IPS DF 4.7 (cell line): Measurements from ENCODE around the gene RHOB.

ENCODE experiments used
- DNase-seq: peaks from one replicate; pipeline ENCODE4 v3.0.0-alpha.2; 2013; ENCODE audit warnings: low spot score; ENCODE audit errors: extremely low read depth

Gene RHOB

DNA sequence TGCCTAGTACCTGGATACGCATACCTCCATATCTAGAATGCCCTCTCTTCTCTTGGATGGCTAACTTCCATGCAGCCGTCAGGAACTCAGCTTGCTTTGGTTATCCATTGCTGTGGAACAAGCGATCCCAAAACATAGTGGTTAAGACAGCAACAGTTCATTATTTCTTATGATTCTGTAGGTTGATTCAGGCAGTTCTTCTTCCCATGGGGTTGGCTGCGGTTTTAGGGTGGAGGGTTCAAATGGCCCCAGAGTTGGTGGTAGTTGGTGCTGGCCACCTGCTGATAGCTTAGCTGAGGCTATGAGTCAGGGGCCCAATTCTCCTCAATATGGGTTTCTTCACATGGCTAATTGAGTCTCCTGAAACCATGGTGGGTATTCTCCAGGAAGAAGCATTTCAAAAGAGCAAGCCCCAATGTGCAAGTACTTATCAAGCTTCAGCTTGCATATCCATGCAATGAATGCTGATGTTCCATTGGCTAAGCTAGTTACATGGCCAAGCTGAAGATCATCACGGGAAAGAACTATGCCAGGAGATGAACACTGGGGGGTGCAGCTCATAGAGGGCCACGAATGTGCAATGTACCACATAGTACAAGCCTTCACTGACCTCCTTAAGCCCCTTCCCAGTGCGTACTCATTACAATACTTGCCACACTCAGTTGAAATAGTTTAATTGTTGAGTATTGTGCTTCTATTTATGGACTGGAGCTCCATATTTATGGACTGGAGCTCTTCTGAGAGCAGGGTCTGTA lies 10.0 kb upstream of the RHOB start:
- DNase-seq, result no peak

GRCh38 chr2:20438334-20439192 lies 8.3 kb upstream of the RHOB start:
- DNase-seq, result no peak

- no peak for DNase-seq
Measured at GRCh38 chr2:20439193-20439475, 7.7 kb upstream of the RHOB start.

DNA sequence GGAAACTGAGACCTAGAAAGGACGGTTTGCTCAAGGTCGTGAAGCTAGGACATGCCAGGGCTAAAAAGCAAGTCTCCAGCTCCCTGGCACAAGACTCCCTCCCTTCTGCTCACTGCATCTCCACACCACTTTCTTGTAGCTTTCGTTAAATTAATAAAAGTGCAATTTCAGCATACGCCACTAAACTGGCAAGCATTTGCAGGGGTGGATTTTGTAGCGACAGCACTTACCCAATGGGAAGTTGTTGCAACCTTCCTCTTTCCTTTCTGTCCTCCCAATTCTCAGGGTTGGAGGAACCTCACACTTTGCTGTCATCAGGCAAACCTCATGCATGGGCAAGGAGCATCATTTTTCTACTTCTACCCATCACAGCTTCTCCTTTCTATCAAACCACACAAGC lies 7.4 kb upstream of the RHOB start:
- DNase-seq, result no peak

DNA sequence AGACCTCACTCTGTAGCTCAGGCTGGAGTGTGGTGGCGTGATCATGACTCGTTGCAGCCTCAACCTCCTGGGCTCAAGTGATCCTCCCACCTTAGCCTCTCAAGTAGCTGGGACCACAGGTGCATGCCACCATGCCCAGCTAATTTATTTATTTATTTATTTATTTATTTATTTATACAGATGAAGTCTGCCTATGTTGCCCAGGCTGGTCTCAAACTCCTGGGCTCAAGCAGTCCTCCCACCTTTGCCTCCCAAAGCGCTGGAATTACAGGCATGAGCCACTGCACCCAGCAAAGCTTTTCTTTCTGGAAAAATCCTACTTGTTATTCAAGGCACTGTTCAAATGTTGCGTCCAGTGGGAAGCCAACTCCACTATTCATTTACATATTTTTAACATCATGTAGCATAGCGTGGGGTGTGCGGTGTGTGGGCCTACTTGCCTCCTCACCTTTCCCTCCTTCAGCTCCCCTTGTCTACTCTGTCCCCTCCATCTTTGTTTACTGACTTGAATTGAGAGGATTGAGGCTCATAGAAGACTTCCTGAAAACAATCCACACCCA lies 6.8 kb upstream of the RHOB start:
- no peak for DNase-seq

DNA sequence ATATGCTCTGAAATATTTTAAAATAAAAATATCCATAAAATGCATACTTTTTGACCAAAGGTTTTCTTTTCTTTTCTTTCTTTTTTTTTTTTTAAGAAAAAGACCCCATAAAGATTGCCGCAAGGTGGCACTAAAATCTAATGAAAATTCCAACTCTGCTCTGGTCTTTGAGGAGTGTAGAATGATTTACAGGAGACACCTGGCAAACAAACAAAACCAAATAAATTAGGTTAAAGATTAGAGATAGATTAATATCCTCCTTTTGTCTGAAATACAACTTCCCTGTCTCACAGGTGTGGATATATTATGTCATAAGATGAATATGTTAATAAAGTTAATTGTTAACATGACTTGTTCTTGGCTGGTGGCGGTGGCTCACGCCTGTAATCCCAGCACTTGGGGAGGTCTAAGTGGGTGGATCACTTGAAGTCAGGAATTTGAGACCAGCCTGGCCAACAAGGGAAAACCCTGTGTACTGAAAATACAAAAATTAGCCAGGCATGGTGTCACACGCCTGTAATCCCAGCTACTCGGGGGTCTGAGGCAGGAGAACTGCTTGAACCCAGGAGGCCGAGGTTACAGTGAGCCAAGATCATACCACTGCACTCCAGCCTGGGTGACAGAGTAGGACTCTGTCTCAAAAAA lies 3.5 kb upstream of the RHOB start:
- no peak for DNase-seq

DNA sequence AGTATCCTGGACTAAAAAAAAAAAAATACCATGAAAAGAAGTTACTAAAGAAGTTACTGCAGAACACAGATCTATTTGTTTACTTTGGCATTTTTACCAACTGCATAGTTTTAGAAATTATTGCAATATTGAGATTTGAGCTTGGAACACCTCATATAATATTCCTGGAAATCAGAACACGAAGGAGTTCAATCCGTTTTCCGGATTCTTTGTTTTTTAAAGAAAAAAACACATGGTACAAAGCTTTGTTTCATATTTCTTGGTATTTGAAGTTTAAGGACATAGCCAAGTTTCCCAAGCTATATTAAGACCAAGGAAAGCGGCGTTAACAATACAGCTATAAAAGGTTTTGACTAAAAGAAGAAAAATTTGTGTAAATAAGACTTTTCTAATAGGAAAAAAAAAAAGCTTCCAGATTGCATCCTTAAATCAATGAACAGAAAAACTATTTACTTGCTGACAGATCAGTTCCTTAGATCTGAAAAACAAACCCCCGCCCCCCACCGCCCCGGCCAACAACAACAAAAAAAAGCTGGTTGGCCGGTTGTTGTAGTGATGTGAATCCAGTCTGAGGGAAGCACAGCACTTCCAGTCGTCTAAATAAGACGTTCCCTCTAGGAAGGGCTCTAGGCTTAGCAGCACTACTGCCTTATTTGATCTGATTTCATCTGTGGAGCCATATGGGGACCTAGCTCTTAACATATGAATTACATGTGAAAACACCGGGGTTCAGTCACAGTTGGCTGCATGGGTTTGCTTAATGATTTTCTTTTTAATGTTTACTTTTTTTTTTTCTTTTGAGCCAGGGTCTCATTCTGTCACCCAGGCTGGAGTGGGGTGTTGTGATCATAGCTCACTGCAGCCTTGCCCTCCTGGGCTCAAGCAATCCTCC lies 2.5 kb upstream of the RHOB start:
- no peak for DNase-seq

- no peak for DNase-seq
Measured at GRCh38 chr2:20444993-20445910, 1.6 kb upstream of the RHOB start.

DNA sequence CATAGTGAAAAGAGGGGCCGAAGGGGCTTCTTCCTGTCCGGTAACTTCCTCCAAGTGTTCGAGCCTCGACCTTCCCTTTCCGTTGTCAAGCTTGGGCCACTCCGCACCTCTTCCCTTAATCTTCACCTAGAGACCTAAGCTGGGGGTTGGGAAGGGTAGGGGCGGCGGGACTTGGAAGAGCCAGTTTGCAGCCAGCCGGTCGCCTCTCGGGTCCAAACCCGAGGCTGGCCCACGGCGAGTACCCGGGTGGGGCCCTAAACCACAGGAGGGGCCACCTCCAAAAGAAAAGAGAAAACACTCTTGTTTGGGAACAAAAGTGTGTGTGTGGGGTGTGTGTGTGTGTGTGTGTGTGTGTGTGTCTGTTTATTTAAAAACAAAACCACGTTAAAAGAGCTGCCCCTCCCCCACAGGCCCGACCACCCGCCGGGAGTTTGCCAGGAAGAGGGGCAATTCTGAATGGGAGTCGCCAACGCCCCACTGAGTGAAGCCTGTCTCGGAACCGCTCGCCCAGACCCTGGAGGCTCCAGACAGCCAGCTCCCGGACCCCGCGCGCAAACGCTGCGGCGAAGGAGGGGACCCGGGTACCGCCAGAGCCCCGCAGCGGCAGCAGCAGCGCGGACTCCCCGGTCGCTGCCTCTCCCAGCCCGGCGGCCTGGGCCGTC lies 488 bp upstream of the RHOB start:
- DNase-seq, result no peak

- DNase-seq, result no peak
Measured at GRCh38 chr2:20447437-20448245, 767 bp downstream of the RHOB start.

DNA sequence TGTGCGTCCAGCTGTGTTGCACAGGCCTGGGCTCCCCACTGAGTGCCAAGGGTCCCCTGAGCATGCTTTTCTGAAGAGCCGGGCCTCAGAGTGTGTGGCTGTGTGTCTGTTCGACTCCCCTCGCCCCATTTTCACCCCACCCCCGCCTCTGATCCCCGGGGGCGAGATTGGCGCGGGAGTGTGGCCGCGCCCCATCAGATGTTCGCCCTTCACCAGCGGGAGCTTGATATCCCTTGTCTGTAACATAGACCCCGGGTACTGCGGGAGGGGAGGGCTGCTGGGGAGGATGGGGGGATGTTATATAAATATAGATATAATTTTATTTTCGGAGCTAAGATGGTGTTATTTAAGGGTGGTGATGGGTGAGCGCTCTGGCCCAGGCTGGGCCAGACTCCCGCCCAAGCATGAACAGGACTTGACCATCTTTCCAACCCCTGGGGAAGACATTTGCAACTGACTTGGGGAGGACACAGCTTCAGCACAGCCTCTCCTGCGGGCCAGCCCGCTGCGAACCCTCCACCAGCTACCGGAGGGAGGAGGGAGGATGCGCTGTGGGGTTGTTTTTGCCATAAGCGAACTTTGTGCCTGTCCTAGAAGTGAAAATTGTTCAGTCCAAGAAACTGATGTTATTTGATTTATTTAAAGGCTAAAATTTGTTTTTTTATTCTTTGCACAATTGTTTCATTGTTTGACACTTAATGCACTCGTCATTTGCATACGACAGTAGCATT lies 1.5 kb downstream of the RHOB start:
- no peak for DNase-seq

- DNase-seq, result no peak
Measured at GRCh38 chr2:20448977-20449306, 2.1 kb downstream of the RHOB start.

- no peak for DNase-seq
Measured at GRCh38 chr2:20449501-20450200, 2.8 kb downstream of the RHOB start.

- no peak for DNase-seq
Measured at GRCh38 chr2:20450201-20450999, 3.5 kb downstream of the RHOB start.

DNA sequence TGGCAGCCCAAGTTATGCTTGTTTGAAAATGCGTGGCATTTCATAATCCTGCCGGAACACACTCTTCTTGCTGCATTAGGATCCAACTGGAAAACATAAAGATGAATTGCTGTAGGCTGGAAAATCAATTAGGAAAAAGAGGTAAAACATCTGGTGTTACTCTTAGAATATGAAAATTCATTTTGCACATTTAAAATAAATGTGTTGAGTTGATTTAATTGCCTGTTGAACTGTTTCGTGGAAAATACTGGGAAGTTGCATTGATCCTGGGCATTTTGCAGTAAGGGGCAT lies 4.1 kb downstream of the RHOB start:
- no peak for DNase-seq

- DNase-seq, result no peak
Measured at GRCh38 chr2:20451341-20451740, 4.5 kb downstream of the RHOB start.
